ENCODE measurements around the gene FTSJ1.

GRCh38 chrX:48511560-48511959, 35.6 kb downstream of the FTSJ1 start:
- TF ChIP-seq CTCF (IDR thresholded peaks at IDR 0.05) (no peak), POLR2A (IDR thresholded peaks at IDR 0.05) (no peak)

Measured in stomach (tissue), 4 donors.